GM10248 (cell line): Measurements from ENCODE around the gene LRP4.

ENCODE experiments used
- CTCF ChIA-PET: fragments of 300-600 bp; sonication (Branson Sonifier 250); formaldehyde crosslinking; extraction: SDS; loops from one replicate; lab custom pipeline; 2021; ENCODE audit warnings: antibody characterized with exemption; lab: Yijun Ruan, JAX
- POLR2A ChIA-PET: fragments of 350-650 bp; sonication (Branson Sonifier 250); formaldehyde crosslinking; extraction: SDS; loops from one replicate; lab custom pipeline; 2020; ENCODE audit warnings: antibody characterized with exemption; lab: Yijun Ruan, JAX
- DNase-seq: peaks from one replicate; pipeline ENCODE4 v3.0.0; 2012; ENCODE audit errors: extremely low spot score
- TF ChIP-seq, protein P1 (sequence below): IDR thresholded peaks from 2 replicates; pipeline ENCODE4 v1.5.1; 2012; ENCODE audit warnings: mild to moderate bottlenecking, low read depth; ENCODE audit errors: extremely low read depth, missing control alignments, control extremely low read depth

The LRP4 gene

DNA sequence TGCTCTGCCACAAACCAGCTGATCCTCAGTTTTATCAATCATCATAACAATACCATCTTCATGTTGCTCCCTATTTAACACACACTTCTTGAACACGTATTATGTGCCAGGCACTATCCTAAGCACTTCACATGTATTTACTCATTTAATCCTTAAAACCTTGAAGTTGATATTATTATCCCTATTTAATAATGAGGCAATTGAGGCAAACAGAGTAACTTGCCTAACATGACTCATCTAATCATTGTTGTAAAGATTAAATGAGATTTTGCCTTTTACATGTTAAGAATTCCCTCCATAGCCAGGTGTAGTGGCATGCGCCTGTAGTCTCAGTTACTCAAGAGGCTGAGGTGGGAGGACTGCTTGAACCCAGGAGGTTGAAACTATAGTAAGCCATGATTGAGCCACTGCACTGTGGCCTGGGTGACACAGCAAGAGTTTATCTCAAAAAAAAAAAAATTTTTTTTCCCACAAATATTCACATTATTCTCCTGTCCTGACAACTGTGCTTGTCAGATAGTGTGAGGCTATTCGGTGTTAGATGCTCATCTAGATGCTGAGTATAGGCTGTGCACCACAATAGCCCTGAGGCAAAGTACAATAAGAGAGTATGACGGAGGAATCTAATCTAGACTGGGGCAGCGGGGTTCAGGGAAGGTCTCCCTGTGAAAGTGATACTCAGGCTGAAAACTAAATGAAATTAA, 85.7 kb downstream of the LRP4 start:
- POLR2A ChIA-PET: no interaction called here
- no peak for DNase-seq
- TF ChIP-seq, protein P1, sequence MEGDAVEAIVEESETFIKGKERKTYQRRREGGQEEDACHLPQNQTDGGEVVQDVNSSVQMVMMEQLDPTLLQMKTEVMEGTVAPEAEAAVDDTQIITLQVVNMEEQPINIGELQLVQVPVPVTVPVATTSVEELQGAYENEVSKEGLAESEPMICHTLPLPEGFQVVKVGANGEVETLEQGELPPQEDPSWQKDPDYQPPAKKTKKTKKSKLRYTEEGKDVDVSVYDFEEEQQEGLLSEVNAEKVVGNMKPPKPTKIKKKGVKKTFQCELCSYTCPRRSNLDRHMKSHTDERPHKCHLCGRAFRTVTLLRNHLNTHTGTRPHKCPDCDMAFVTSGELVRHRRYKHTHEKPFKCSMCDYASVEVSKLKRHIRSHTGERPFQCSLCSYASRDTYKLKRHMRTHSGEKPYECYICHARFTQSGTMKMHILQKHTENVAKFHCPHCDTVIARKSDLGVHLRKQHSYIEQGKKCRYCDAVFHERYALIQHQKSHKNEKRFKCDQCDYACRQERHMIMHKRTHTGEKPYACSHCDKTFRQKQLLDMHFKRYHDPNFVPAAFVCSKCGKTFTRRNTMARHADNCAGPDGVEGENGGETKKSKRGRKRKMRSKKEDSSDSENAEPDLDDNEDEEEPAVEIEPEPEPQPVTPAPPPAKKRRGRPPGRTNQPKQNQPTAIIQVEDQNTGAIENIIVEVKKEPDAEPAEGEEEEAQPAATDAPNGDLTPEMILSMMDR: no peak
- CTCF ChIA-PET: no interaction called here

- CTCF ChIA-PET: interaction anchor here (0.7 to 1.0 kb wide), 2 partner anchors 10 to 17 kb away, joined by 3 read pairs; no protein-coding TSS in a partner anchor
- POLR2A ChIA-PET: interaction anchor here (0.6 kb wide), 1 partner anchor 751 kb away, joined by 5 read pairs; the partner anchor contains the start of genes KBTBD4 and NDUFS3
- no peak for DNase-seq
- TF ChIP-seq, protein P1: no peak
Measured at GRCh38 chr11:46827995-46828394, 90.4 kb downstream of the LRP4 start.

DNA sequence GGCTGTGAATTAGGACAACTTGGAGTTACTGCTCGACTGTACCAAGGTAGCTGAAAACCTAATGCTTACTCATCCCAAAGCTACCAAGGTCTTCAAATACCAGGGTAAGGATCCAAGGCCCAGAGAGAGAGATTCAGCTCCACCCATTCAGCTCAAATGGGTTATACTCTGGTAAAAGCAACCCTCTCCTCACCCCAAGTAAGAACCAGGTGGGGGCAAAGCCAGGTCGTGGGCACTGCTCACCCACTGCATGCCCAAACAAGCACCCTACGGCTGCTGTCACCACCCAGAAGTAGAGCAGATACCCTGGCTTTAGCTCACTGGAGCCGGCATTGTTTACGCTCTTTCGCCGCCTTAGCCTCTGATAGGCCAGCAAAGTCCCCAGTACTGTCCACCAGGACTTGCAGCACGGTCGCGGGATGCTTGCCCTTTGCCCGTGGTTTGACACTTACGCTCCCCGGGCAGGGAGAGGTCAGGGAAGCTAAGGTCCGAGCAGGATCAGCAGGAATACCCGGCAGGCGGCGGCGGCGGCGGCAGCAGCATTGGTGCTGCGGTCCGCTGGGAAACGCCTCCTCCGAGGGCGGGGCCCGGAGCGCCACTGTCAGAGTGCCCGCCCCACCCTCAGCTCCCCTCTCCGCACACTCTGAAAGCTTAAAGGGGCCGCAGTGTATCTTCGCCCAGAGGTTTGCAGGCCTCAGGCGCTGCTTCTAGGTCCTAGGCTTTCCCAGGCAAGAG, 91.9 kb downstream of the LRP4 start:
- ChIA-PET CTCF (interaction anchor here (0.7 to 3.6 kb wide), 8 partner anchors 12 to 334 kb away, joined by 3 to 19 read pairs (median 4); partner anchors contain the start of gene CKAP5), POLR2A (interaction anchor here (0.6 kb wide), 1 partner anchor 192 kb away, joined by 3 read pairs; no protein-coding TSS in a partner anchor)
- peak; percentile 83 for DNase-seq
- TF ChIP-seq, protein P1: no peak

GRCh38 chr11:46808799-46809431, 109.4 kb downstream of the LRP4 start:
- TF ChIP-seq, protein P1: no peak
- POLR2A ChIA-PET: no interaction called here
- CTCF ChIA-PET: interaction anchor here (1.0 to 1.3 kb wide), 3 partner anchors 10 to 18 kb away, joined by 3 to 5 read pairs (median 4); no protein-coding TSS in a partner anchor
- DNase-seq: no peak
